ENCODE data around the gene TMPRSS13.
"Not testable (repeated sequence)": the region's sequence is repeated elsewhere in the genome, so short reads cannot be mapped to it uniquely, and the experiment has no call there.

Gene TMPRSS13

GRCh38 chr11:117950993-117951961 lies 22.1 kb upstream of the TMPRSS13 start:
- no peak for DNase-seq (ENCODE audit: low read depth)

GRCh38 chr11:117950301-117950700 lies 21.1 kb upstream of the TMPRSS13 start:
- no peak for DNase-seq (ENCODE audit: low read depth)

GRCh38 chr11:117949062-117949461 lies 19.9 kb upstream of the TMPRSS13 start:
- DNase-seq (ENCODE audit: low read depth), result no peak

DNA sequence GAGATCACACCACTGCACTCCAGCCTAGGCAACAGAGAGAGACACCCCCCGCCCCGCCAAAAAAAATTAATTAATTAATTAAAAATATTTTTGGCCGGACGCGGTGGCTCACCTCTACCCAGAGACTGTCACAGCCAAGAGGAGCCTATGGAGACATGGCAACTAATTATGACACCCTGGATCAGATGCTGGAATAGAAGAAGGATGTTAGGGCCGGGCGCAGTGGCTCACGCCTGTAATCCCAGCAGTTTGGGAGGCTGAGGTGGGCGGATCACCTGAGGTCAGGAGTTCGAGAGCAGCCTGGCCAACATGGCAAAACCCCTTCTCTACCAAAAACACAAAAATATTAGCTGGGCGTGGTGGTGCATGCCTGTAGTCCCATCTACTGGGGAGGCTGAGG lies 19.3 kb upstream of the TMPRSS13 start:
- DNase-seq (ENCODE audit: low read depth), result not testable (repeated sequence)

DNA sequence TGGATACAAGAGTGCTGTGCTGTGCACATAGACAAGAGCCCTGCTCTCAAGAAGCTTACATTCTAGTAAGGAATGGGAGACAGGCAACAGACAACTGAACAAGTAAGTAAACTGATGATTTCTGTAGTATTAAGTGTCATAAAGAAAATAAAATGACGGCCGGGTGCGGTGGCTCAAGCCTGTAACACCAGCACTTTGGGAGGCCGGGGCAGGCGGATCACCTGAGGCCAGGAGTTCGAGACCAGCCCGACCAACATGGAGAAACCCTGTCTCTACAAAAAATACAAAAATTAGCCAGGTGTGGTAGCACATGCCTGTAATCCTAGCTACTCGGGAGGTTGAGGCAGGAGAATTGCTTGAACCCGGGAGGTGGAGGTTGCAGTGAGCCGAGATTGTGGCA lies 18.5 kb upstream of the TMPRSS13 start:
- DNase-seq (ENCODE audit: low read depth), result not testable (repeated sequence)

DNA sequence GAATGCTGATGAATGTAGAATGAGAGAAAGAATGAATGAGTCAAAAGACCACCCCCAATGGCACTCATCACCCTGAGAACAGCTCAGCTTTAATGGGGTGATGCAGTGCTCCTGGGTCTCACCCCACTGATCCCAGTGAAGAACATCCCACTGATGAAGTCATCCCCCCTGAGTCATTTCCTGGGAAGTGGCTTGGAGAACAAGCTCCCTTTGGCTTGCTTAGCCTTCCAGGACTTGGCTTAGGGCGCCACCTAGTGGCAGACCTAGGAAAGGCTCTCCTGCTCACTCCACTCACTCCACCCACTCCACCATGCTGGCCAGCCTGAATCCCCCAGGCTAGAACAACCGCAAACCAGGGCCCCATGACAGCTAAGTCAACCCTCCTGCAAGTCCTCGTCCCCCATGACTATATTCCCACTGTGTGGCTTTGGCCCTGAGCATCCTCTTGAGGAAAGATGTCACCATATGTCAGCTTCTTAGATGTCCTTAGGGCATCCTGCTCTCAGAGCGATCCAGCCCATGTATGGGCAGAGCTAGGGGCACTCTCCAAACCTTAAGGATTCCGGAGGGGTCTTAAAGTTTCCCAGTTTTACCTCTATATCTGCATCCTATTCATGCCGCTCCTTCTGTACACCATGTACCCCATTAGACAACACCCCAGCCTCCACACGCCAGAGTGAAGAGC lies 17.8 kb upstream of the TMPRSS13 start:
- DNase-seq (ENCODE audit: low read depth), result peak; percentile 88

DNA sequence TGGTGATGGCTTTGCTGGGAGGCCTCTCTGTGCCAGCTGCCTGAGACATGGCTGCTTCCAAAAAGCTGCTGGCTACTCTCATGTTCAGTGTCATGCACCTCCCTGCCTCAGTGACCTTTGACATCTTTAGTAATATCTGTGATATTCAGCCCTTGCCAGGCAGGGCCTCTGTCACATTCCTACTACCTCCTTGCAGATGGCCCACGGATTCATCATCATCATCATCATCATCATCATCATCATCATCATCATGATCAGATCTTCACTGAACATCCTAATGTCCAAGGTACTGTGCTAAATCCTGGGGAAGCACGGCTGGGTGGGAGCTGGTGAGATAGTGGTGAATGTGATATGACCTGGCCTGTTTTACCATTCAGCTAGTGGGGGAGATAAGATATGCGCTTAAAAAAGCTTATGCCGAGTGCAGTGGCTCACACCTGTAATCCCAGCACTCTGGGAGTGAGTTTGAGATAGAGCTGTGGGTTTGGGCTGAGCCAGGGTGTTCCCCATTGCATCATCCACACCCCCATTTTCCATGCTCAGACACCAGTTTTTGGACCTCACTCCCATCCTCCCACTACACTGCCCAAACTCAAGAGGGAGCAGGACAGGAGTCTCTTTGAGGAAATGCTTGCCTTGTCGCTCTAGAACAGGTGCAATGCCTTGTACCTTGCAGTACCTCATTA lies 17.1 kb upstream of the TMPRSS13 start:
- no peak for DNase-seq (ENCODE audit: low read depth)

GRCh38 chr11:117945047-117945810 lies 16.0 kb upstream of the TMPRSS13 start:
- no peak for DNase-seq (ENCODE audit: low read depth)

DNA sequence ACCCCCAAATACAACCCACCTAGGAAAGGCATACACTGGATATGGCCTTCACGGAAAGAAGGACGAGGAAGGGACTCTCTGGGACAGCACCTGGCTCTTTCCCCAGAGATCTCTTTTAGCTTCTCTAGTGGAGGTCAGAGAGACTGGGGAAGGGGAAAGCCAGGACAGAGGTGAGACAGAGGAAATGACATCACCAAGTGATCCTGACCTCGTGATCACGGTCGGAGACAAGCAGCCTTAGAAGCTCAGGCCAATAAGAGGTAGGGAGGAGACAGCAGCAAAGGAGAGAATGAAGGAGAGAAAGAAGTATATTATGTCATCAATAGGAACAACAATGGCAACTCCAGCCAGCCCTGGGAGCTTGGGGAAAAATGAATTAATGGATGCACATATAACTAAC lies 15.4 kb upstream of the TMPRSS13 start:
- DNase-seq (ENCODE audit: low read depth), result no peak

DNA sequence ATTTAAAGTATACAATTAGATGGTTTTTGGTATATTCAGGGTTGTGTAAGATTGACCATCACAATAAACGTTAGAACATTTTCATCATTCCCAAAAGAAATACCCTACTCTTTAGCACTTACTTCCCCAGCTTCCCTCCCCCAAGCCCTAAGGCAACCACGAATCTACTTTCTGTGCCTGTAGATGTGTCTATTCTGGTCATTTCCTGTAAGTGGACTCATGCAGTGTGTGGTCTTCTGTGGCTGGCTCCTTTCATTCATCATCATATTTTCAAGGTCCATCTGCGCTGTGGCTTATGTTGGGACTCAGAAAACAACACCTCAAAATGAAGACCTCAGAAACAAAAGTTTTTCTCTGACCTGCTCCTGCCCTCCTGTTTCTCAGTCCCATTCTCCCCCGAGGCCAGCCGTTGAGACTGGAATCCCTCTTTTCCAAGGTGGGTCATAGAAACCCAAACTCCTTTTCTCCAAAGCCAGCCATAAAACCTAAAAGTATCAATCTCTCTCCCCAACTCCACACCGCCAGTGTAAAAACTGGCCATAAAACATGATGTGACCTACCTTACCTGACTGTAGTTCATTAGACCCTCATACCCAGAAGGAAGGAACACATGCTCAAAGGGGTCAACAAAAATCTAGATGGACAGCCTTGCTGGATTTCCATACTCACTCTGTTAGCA lies 12.9 kb upstream of the TMPRSS13 start:
- DNase-seq (ENCODE audit: low read depth), result no peak

GRCh38 chr11:117941163-117941707 lies 12.0 kb upstream of the TMPRSS13 start:
- no peak for DNase-seq (ENCODE audit: low read depth)

- no peak for DNase-seq (ENCODE audit: low read depth)
Measured at GRCh38 chr11:117940736-117941135, 11.5 kb upstream of the TMPRSS13 start.

- DNase-seq (ENCODE audit: low read depth), result no peak
Measured at GRCh38 chr11:117936973-117937372, 7.8 kb upstream of the TMPRSS13 start.

- no peak for DNase-seq (ENCODE audit: low read depth)
Measured at GRCh38 chr11:117934526-117935307, 5.5 kb upstream of the TMPRSS13 start.

GRCh38 chr11:117933930-117934329 lies 4.7 kb upstream of the TMPRSS13 start:
- no peak for DNase-seq (ENCODE audit: low read depth)

- DNase-seq (ENCODE audit: low read depth), result no peak
Measured at GRCh38 chr11:117933475-117933874, 4.3 kb upstream of the TMPRSS13 start.

GRCh38 chr11:117932947-117933346 lies 3.7 kb upstream of the TMPRSS13 start:
- no peak for DNase-seq (ENCODE audit: low read depth)

GRCh38 chr11:117932426-117932825 lies 3.2 kb upstream of the TMPRSS13 start:
- no peak for DNase-seq (ENCODE audit: low read depth)

- no peak for DNase-seq (ENCODE audit: low read depth)
Measured at GRCh38 chr11:117931971-117932370, 2.8 kb upstream of the TMPRSS13 start.

DNA sequence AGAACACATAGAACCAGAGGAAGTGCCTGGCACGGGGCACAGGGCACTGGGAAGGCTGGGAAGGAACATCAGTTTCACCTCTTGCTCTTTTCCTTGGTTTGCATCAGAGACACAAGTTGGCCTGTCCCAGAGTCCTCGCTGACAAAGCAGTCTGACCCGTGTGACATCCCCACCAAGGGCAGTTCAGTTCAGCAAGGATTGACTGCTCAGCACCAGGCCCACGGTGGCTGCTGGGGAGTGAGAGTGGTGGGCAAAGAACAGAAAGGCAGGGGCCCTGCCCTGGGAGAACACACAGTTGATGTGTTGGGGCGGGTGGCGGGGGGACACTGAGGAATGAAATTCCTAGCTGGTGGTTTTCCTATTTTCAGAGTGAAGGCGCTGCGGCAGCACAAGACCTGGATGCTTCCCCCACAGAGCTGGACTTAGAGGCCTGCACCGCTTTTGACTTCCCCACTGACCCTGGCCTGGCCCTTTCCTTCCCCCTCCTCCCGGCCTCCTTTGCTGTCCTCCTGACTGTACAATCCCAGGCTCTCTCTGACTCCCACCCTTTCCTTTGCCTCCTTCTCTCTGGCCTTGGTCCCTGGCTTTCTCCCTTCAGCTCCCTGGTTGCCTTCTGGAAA lies 2.2 kb upstream of the TMPRSS13 start:
- DNase-seq (ENCODE audit: low read depth), result no peak

All from iris pigment epithelial cell (primary cell).